Left lung (tissue), 10 donors: Measurements from ENCODE around the gene COPG1. TPM values are rescaled to one million over a fixed set of nuclear protein-coding genes. Genes with fewer than 3 reads are reported as not detected.

ENCODE experiments used
- ATAC-seq: fragments of 200-7000 bp; cut with Tn5 transposase; one replicate; pipeline ENCODE4 v1.9.1; 2020; ENCODE audit warnings: moderate library complexity
- DNase-seq, 4 donors: peaks; one replicate each; pipeline ENCODE4 v3.0.0-alpha.2; 2013 to 2020
- H3K27ac ChIP-seq, 2 donors: fragments of 200-600 bp; sonication (generic) in 1 of 2; one replicate each; pipeline versions ENCODE4 v1.5.0 to v1.8.0; 2020 to 2021
- H3K27me3 ChIP-seq, 2 donors: fragments of 200-600 bp; sonication (generic) in 1 of 2; one replicate each; pipeline versions ENCODE4 v1.5.0 to v1.8.0; 2020 to 2021
- H3K36me3 ChIP-seq, 2 donors: fragments of 200-600 bp; sonication (generic) in 1 of 2; one replicate each; pipeline versions ENCODE4 v1.5.0 to v1.8.0; 2020 to 2021
- H3K4me1 ChIP-seq, 2 donors: fragments of 200-600 bp; one replicate each; pipeline ENCODE4 v1.8.0; 2021
- H3K4me3 ChIP-seq, 2 donors: fragments of 200-600 bp; sonication (generic) in 1 of 2; one replicate each; pipeline versions ENCODE4 v1.5.0 to v1.8.0; 2020 to 2021; ENCODE audit warnings: mild to moderate bottlenecking in 1 of 2
- H3K9me3 ChIP-seq, 2 donors: fragments of 200-600 bp; sonication (generic) in 1 of 2; one replicate each; pipeline versions ENCODE4 v1.5.0 to v1.8.0; 2020 to 2021
- CTCF ChIP-seq, 2 donors: fragments of 200-600 bp; sonication (generic) in 1 of 2; IDR thresholded peaks; one replicate each; pipeline versions ENCODE4 v1.5.0 to v1.8.0; 2021; ENCODE audit warnings: antibody characterized with exemption in 2 of 2
- intact Hi-C, 2 donors: fragments of 100-400 bp; cut with DNase I; formaldehyde crosslinking; loops; one replicate each; pipeline versions ENCODE4 v1.11.2 to v1.14.2; 2022
- polyA plus RNA-seq, 6 donors: library from polyadenylated mRNA; unstranded; fragments of 120-200 nt; gene quantifications; one replicate each; pipeline ENCODE4 v1.2.1, GENCODE V29; 2013; ENCODE audit not compliant: insufficient read length in 6 of 6
- total RNA-seq, 2 donors: library from RNA; stranded (reverse); fragmentation: NEBNext Ultra II Directional; extraction: Animal tissue kit (Norgen Biotek cat#: 25700); gene quantifications; one replicate each; pipeline ENCODE4 v1.2.1, GENCODE V29; 2021
- donor health status: DM: no; HTN: yes; CAD: no.
- donor health status: DM: no; HTN: no; CAD: no.

The COPG1 gene
- total and polyA plus RNA-seq, 8 donors: 138 to 231 (median 163) TPM

GRCh38 chr3:129312021-129312639 is 62.7 kb downstream of the COPG1 start:
- Histone ChIP-seq H3K36me3 (no peaks in the 10 kb centered on the region), H3K27ac (no peak overlapping the region)

GRCh38 chr3:129312671-129313414 is 63.4 kb downstream of the COPG1 start:
- no peak for TF ChIP-seq CTCF (IDR thresholded peaks at IDR 0.05)
- H3K9me3 ChIP-seq: no peaks in the 10 kb centered on the region
- no peaks in the 10 kb centered on the region for H3K36me3 ChIP-seq
- H3K4me3 ChIP-seq: no peak overlapping the region
- peaks cover 13 to 40% of the 10 kb centered on the region in 2 donors for H3K4me1 ChIP-seq
- ATAC-seq: no peak
- intact Hi-C loops: no loop called here
- H3K27me3 ChIP-seq: no peaks in the 10 kb centered on the region
- DNase-seq: peak in 3 of 4 donors; percentile 17 to 46 (median 30)
- H3K27ac ChIP-seq: peak overlapping the region in 1 of 2 donors; percentile 39

More at GRCh38 chr3:129312021-129312639, 62.7 kb downstream of the COPG1 start:
- DNase-seq (no peak), ATAC-seq (no peak)
- Histone ChIP-seq H3K9me3 (no peaks in the 10 kb centered on the region), H3K4me1 (peaks cover 13 to 36% of the 10 kb centered on the region in 2 donors), H3K4me3 (no peak overlapping the region), H3K27me3 (no peaks in the 10 kb centered on the region)
- TF ChIP-seq CTCF (IDR thresholded peaks at IDR 0.05): no peak
- intact Hi-C loops: no loop called here

GRCh38 chr3:129313415-129313664 is 63.9 kb downstream of the COPG1 start:
- Histone ChIP-seq H3K4me3 (no peak overlapping the region), H3K27ac (peak overlapping the region in 1 of 2 donors; percentile 39), H3K36me3 (no peaks in the 10 kb centered on the region), H3K4me1 (peaks cover 13 to 40% of the 10 kb centered on the region in 2 donors), H3K9me3 (no peaks in the 10 kb centered on the region), H3K27me3 (no peaks in the 10 kb centered on the region)
- no peak for TF ChIP-seq CTCF (IDR thresholded peaks at IDR 0.05)
- intact Hi-C loops: no loop called here
- no peak for DNase-seq
- no peak for ATAC-seq

GRCh38 chr3:129313665-129314385 is 64.4 kb downstream of the COPG1 start:
- peak overlapping the region; percentile 86 to 87 for H3K27ac ChIP-seq
- DNase-seq (peak in 2 of 4 donors; percentile 25 to 46), ATAC-seq (no peak)
- peak overlapping the region in 1 of 2 donors; percentile 87 for H3K4me3 ChIP-seq
- no peaks in the 10 kb centered on the region for H3K36me3 ChIP-seq
- peaks cover 13 to 40% of the 10 kb centered on the region in 2 donors for H3K4me1 ChIP-seq
- no peaks in the 10 kb centered on the region for H3K9me3 ChIP-seq
- no peak for TF ChIP-seq CTCF (IDR thresholded peaks at IDR 0.05)
- intact Hi-C loops: no loop called here
- H3K27me3 ChIP-seq: no peaks in the 10 kb centered on the region
